ENCODE data around the gene MELTF.

MELTF gene

DNA sequence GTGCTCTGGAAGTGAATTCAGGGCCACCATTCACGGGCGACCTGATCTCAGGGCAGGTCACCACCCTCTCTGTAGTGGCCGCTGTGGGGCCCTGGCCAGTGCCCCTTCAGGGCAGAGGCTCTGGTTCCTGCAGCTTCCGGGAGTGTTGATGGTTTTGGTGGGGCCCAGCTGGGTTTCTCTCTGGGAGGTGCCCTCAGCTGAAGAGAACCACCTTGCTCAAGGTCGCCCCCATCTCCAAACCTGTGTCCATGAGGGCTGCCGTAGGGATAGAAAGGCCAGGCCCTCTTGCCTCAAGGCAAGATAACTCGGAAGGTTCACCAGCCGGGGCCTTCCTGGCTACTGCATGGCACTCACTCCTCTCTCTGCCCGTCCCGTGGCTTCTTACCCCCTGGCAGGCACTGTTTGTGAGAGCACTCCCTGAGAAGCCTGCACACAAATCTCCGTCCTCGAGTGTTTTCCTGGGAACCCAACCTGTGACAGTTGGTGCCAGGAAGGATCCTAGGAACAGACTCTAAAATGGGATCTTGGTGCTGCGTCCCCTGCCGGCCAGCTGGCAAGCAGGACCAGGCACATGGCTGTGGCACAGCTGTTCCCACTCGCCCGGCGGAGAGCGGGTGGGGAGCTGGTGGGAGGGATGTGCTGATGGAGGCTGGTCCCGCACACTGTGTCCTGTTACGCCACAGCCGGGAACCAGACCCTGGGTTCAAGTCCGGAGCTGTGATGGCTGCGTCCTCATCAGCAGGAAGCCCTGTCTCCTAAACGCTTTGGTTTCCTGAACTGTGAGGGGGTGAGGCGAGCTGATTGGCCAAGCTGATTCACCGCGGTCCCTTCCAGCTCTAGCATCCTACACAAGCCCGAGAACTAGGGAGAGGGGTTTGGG, 37.8 kb downstream of the MELTF start:
- no peak for DNase-seq

DNA sequence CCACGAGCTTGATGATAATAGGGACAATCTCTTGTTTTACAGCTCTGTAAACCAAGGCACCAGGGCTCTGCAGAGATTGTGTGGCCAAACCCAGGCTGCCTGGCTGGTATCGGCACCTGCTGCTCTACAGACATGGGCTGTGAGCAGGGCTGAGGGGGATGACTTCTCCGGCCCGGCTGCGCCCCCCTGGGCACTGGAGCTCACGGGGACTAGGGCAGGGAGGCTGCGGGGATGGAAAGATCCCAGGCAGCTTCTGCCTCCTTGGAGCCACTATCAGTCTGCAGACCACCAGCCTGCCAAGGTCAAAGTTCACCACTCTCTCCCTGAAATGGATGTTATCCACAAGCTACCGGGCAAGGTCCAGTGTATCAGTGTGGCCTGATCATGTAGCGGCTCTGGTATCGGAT, 39.0 kb downstream of the MELTF start:
- no peak for DNase-seq

DNA sequence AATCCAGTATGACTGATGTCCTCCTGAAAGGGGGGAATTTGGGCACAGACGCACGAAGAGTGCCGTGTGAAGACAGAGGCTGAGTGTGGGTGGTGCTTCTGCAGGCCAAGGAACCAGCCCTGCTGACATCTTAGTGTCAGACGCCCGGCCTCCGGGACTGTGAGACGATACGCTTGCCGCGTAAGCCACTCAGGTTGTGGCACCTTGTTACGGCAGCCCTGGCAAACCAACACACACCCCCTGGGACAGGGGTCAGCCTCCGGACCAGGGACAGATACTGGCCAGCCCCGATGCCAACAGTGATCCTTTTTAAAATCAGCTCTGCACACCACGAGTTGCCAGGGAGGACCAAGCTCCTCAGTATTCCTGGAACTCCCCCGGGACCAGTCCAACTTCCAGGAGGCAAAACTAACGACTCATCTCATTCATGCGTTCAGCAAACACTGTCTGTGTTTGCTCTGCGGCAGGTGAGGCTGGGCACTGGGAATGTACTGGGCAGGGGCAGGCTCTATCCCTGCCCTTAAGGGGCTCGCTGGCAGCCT, 39.8 kb downstream of the MELTF start:
- no peak for DNase-seq

DNA sequence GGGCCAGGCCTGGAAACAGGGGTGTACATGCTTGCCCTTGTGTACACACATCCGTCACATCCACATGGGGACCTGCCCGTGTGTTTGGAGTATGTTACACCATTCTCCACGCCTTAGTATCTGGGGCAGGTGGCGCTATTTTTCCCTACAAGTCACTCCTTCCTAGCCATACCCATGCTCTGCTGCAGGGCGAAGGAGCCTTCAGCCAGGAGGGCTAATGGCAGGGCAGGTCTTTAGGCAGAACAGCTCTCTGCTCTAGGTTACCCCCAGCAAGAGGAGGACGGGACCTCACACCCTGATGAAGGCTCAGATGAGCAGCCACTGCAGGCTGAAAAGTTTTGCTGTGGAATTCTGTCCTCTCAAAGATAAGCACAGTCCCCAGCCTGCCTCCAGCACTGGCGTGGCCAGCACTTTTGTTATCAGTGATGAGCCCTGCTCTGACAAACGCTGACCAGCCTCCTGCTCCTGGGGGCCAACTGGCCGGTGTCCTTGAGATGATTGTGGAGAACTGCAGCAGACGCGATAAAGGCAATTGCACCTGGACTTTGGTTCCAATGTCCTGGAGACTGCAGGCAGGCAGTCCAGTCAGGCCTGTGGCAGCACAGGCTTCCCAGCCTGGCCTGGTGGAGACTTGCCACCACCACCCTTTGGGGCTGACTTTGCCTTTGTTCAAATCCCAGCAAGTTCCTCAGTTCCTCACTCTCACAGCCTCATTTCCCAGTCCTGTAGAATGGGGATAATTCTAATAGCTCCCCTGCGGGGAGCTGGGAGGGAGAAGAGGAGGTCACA, 41.2 kb downstream of the MELTF start:
- no peak for DNase-seq

DNA sequence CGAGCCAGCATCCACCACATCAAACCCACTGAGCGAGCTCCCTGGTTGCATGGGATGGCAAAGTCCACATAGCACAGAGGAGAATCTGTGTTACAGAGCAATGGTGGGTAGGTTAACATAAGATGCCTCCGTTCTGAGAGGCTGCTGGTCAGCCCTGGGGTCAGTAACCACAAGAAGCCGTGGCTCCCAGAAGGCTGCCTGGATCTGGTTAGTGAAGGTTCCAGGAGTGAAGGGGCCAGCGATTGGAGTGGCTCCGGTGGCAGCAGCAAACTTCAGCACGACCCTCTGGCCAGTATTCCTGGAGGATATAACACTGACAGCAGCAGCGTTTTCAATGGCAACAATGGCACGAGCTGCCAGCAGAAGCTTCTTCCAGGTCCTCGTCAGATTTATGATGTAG, 42.6 kb downstream of the MELTF start:
- no peak for DNase-seq

DNA sequence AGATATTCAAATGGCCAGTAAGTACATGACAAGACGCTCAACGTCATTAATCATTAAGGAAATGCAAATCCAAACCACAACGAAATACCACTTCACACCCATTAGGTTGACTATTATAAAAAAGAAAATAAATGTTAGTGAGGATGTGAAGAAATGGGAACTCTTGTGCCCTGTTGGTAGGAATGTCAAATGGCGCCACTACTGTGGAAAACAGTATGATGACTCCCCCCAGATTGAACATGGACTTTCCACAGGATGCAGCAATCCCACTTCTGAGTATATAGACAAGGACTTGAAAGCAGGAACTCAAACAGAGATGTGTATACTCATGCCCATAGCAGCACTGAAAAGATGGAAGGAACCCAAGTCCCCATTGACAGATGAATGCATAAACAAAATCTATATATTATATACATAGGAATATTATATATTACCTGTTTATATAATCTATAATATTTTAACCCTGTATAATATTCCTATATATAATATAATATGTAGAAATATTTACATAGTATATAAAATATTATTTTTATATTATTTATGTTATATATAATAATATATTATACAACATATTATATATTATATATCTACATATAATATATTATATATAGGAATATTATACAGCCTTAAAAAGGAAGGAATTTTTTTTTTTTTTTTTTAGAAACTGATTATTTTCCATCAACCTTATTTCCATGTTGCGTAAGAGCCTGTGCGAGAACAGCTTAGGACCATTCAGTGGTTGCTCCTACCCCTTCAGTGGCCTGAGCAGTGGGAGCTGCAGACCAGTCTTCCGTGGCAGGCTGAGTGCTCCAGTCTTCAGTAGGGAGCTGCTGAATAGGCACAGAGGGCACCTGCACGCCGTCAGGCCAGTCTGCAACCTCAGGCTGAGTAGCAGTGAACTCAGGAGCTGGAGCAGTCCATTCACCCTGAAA, 43.4 kb downstream of the MELTF start:
- no peak for DNase-seq

GRCh38 chr3:196985298-196985697, 44.3 kb downstream of the MELTF start:
- DNase-seq = no peak

DNA sequence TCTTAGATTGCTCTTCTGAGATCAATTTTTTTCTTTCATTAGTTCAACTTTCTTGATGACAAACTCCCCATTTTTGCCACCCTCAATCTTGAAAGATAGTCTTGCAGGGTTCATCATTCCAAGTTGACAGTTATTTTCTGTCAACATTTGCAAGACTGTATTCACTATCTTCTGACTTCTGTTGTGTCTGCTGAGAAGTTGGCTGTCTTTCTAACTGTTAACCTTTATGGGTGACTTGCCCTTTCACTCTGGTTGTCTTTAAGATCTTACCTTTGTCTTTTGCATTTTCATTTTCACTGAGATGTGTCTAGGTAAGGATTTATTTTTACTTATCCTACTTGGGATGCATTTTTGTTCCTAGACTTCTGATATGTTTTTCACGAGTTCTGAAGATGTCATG, 46.4 kb downstream of the MELTF start:
- DNase-seq = no peak

DNA sequence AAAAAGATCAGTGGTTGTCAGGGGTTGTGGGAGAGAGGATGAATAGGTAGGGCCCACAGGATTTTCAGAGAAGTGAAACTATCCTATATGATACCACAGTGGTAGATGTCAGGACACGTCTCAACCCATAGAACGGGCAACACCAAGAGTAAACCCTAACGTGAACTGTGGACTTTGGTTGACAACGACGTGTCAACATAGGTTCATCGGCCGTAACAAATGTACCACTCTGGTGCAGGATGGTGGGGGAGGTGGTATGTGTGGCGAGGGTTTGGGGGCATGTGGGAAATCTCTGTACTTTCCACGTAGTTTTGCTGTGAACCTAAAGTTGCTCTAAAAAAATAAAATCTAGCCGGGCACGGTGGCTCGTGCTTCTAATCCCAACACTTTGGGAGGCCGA, 48.0 kb downstream of the MELTF start:
- no peak for DNase-seq

DNA sequence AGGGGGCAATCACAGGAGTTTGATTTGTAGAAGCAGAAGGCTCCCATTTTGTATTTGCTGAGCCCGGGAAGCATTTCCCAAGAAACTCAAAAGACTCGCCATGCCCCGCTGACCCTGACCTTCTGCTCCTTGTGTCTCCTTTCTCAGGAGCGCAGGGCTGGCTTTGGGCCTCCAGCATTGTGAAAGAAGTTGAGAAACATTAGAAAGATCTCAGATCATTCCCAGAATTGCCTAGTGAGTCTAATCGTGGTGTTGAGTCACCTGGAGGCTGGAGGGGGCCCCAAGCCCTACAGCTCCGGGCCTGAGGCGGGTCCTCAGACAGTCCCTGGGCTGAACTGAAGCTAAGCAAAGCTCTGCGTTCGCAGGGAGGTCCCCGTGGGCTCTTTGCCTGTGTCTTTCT, 50.1 kb downstream of the MELTF start:
- no peak for DNase-seq

- no peak for DNase-seq
Observed at GRCh38 chr3:196976941-196977340, 52.7 kb downstream of the MELTF start.

GRCh38 chr3:196975349-196975748, 54.3 kb downstream of the MELTF start:
- no peak for DNase-seq

- DNase-seq = no peak
Observed at GRCh38 chr3:196974661-196975060, 55.0 kb downstream of the MELTF start.

DNA sequence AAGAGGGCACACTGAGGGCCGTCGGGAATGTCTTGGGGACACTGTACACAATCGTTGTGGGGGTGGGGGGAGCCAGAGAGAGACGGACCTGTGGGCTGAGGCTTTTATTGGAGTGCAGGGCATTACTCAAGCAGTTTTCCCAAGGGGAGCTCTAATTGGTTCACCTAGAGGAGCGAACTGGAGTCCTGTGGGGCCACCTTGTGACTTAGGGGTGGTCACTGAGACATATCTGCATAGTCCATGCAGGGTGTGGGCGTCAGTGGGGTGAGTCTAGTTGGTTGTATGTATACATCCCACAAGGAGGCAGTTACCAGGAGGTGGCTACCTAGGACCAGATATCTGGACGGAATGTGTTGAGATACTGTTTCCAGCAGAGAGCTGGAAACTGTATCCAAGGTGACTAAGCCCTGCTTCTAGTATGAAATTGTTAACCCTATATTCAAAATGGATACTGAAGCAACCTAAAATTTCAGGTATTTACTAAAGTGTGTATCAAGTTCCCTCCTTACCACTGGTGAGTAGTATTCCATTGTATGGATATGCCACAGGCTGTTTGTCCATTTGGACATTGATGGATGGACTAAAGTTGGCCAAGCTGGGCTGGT, 58.4 kb downstream of the MELTF start:
- DNase-seq = no peak

- DNase-seq = no peak
Observed at GRCh38 chr3:196970547-196971093, 59.0 kb downstream of the MELTF start.

- DNase-seq = peak; percentile 65
Observed at GRCh38 chr3:196969660-196970546, 59.7 kb downstream of the MELTF start.

DNA sequence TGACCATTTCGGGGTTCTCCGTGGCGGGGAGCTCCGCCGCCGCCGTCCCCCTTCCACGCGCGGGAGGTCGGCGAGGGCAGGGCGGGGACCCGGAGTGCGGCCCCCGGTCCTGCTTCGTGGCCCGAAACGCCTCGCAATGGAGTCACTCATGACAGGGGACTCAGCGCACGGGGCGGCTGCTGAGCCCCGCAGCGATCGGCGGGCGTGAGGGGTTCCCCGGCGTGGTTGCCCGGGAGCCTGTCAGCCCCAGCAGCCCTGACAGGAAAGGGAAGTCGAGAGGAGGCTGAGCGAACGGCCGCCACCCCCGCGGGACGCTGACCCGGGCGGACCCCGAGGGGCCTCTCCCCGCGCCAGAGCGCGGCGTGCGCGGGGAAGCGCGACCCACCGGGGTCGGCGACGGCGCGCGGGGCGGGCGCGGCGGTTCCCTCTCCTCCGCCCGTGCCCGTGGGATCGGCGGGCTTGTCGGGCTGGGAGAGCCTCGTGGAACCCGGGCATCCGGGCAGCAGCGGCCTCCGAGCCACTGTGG, 60.4 kb downstream of the MELTF start:
- peak; percentile 13 for DNase-seq

- peak; percentile 12 for DNase-seq
Observed at GRCh38 chr3:196968233-196969133, 61.1 kb downstream of the MELTF start, which contains the start of gene PIGZ. Gene PIGZ, minus strand, starts transcription at chr3:196968833. Its CDS starts 16,802 bp downstream, at chr3:196952031.
